ENCODE data around the gene DNAJC22. TPM values are rescaled to one million over a fixed set of nuclear protein-coding genes. Genes with fewer than 3 reads are reported as not detected.

Gene DNAJC22
- total RNA-seq, 6 experiments from 2014 or later, result 36.5 to 49.1 (median 43.7) TPM

GRCh38 chr12:49397000-49397399 is 50.3 kb downstream of the DNAJC22 start:
- TF ChIP-seq POLR2A (IDR thresholded peaks at IDR 0.05) (no peak), CTCF (IDR thresholded peaks at IDR 0.05) (no peak)
- H3K27me3 ChIP-seq, result no peaks in the 10 kb centered on the region
- intact Hi-C loops (cut with DNase I), result no loop called here

GRCh38 chr12:49400304-49400703 is 53.6 kb downstream of the DNAJC22 start:
- intact Hi-C loops (cut with DNase I), result no loop called here
- H3K4me1 ChIP-seq, result peaks cover 0 to 10% (median 3%) of the 10 kb centered on the region in 4 donors
- TF ChIP-seq CTCF (IDR thresholded peaks at IDR 0.05), result no peak
- TF ChIP-seq POLR2A (IDR thresholded peaks at IDR 0.05), result no peak
- no peaks in the 10 kb centered on the region for H3K27me3 ChIP-seq
- DNase-seq (no peak), ATAC-seq (no peak)
- no peak overlapping the region for H3K27ac ChIP-seq
- no peaks in the 10 kb centered on the region for H3K9me3 ChIP-seq
- H3K36me3 ChIP-seq, result no peaks in the 10 kb centered on the region
- H3K4me3 ChIP-seq, result no peak overlapping the region
- 88% methylated on average over 1 of the region's 1 CpG for WGBS (ENCODE audit: insufficient coverage, low coverage, low lambda C conversion rate, missing lambda C conversion rate)

More at GRCh38 chr12:49397000-49397399, 50.3 kb downstream of the DNAJC22 start:
- DNase-seq (no peak), ATAC-seq (no peak)
- WGBS (ENCODE audit: insufficient coverage, low coverage, low lambda C conversion rate, missing lambda C conversion rate), result 90% methylated on average over 1 of the region's 1 CpG
- no peak overlapping the region for H3K4me3 ChIP-seq
- H3K4me1 ChIP-seq, result peaks cover 0 to 10% (median 3%) of the 10 kb centered on the region in 4 donors
- H3K27ac ChIP-seq, result no peak overlapping the region
- H3K9me3 ChIP-seq, result no peaks in the 10 kb centered on the region
- H3K36me3 ChIP-seq, result no peaks in the 10 kb centered on the region

Other genes starting within 250 kb of the DNAJC22 start
- gene LMBR1L, start 236.0 kb upstream of the DNAJC22 start, total RNA-seq, result 10 to 100 TPM; 12.2 to 34.5 (median 16.3) TPM
- gene TUBA1B, start 215.5 kb upstream of the DNAJC22 start, total RNA-seq, result 100 to 1,000 TPM in 5 of 6 experiments, 10 to 100 TPM in 1; 90.3 to 370 (median 174) TPM
- 10 to 100 TPM in 2 of 6 experiments, 1 to 10 TPM in 4; 3.8 to 18.9 (median 5.8) TPM for gene TUBA1A, start 157.8 kb upstream of the DNAJC22 start, total RNA-seq
- gene TUBA1C, start 81.8 kb upstream of the DNAJC22 start, total RNA-seq, result 100 to 1,000 TPM in 2 of 6 experiments, 10 to 100 TPM in 4; 40.6 to 224 (median 68.7) TPM
- not detected for gene PRPH, start 51.7 kb upstream of the DNAJC22 start, total RNA-seq
- gene TROAP, start 23.6 kb upstream of the DNAJC22 start, total RNA-seq, result 1 to 10 TPM in 2 of 6 experiments, under 1 TPM in 4; 0.24 to 2.6 (median 0.93) TPM
- not detected for gene C1QL4, start 9.7 kb upstream of the DNAJC22 start, total RNA-seq
- 1 to 10 TPM; 3.2 to 6.1 (median 4.4) TPM for gene SPATS2, start 20.6 kb downstream of the DNAJC22 start, total RNA-seq
- gene KCNH3, start 192.1 kb downstream of the DNAJC22 start, total RNA-seq, result under 1 TPM in 3 of 6 experiments, not detected in 3; 0.09 to 0.25 (median 0.16) TPM
- gene MCRS1, start 221.3 kb downstream of the DNAJC22 start, total RNA-seq, result 10 to 100 TPM; 16.0 to 23.0 (median 20.4) TPM

Measured in right lobe of liver (tissue), 6 donors.